ENCODE measurements around the gene STPG4.
A peak's percentile ranks its signal among the peaks of the same experiment; 100 is the strongest.

Gene STPG4

DNA sequence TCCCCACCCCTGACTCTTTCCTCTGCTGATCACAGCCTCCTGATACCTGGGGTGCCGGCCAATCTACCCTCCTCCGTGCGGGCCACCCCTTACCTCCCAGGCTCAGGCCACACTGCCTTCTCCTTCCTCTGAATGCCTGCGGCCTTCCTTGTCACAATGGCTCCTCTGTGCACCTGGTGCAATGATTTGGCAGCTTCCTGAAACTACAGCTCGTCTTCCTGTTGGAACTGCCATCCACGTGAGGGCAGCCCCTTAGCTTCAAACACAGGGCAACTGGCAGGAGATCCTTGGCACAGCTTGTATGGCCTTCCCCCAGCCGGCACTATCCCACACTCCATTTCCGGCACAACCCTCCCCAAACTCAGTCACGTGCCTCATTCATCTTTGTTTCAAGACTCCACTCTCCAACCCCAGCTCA, 69.0 kb downstream of the STPG4 start:
- no peak for DNase-seq

DNA sequence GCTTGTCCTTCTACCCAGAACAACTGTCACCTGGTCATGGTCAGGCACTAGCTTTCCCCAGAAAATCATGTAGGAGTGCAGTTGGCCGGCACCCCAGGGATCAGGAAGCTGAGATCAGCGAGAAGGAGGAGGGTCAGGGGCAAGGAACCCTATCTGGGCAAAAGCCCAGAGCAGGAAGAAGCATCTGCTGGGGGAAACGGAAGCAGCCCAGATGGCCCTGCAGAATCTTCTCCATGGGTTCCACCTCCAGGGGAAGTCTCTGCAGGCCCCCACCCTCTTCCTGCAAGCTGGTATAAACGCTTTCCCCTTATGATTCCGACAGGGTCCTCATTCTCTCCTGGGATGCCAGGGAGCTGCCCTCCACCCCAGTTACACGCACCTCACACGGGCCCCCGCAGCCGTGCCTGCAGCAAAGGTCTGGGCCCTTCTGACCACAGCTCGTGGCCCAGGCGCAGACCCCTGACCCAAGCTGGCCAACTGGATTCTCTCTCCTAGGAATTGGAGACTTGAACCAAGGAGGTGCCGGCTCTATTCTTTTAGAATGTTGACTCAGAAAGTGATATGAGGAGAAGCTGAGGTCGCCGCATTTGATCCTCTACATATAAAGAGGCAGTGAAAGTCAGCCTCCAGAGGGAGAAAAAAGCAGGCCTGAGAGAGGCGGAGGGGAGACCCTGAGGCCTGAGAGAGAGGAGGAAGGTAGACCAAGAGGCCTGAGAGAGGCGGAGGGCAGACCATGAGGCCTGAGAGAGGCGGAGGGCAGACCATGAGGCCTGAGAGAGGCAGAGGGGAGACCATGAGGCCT, 71.0 kb downstream of the STPG4 start:
- DNase-seq, result no peak

DNA sequence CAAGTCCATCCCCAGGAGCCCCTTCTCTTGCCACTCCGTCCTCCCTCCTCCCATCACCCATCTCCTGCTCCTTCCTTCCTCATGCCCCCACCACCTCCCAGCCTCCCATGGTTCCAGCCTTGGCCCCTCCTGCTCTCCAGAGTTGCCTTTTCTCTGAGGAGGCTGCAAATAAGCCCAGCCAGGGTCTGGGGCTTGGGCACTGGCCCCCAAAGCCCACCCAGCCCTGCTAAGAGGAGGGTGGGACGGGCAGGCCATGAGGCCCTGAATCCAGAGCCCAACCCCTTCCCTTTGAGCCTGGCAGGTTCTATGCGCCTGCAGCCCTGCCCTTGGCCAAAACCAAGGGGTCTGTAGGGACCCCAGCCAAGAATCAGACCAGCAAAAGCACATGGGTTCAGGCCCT, 71.6 kb downstream of the STPG4 start:
- no peak for DNase-seq

DNA sequence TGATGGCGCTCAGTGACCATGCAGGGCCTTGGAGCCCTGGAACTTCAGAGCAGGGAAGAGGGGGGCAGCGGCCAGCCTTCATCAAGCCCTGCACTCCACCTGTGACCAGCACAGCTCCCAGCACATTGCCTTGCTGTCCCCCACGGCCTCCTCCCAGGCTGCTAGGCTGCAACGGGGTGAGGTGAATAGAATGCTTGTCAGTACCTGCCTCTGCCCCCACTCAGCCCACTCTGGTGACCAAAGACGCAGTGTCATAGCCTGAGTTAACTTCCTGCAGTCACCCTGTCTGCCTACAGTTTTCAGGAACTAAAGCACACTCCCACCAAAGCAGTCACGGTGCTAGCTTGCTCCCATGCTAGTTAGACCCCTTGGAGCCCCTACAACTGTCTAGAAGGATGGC, 72.1 kb downstream of the STPG4 start:
- no peak for DNase-seq

DNA sequence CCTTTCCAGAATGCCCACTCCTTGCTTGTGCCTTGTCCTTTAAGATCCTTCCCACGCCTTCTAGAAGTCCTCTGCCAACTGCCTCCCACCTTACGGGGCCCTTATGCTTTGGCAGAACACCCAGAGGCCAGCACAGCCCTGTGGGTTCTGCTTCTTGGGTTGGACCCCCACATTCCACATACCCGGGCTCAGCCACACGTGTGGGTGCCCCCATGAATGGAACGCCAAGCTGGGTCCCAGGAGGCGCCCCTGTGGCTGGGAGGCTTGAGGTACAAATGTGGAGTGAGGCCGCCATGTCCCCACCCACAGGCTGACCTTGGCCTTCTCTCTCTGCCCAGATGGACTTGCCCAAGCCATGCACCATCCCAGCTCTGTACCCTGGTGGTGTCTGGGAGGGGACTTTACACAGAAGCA, 74.2 kb downstream of the STPG4 start:
- no peak for DNase-seq

DNA sequence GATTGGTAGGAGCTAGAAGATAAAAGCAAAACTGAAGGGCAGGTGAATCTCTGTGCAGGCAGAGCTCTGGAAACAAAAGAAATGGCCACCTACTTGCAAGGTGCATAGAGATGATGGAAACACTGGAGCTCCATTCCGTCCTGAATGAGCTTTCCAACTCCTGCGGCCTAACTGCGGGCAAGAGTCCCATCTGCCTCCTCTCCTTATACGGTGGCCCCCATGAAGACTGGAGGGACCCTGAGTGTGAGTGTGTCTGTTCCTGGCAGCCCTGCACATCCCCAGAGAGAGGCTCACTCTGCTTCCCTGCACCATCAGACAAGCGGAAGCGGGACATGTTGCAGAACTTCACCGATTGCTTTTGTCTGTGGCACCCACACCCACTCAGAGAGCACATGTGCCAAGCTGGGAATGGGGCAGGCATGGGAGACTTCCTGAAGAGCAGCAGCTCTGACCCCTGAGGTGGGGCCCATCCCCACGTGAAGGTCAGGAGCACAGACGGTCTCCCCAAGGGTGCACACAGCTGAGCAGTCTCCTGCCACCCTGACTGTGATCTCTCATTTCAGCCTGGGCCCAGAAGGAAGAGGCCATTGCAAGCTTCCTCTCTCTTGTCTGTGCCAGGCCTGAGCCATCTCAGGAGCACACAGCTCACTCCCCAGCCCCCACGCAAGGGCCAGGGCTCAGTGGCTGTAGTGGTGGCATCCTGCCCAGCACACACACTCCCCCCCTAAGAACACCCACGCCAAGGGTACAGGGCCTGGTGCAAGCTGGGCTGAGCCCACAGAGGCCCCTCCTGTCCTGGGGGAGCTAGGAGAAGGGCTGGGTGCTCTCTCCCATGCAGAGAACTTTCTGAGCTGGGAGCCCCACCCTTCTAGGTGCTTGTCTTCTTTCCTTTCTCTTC, 75.3 kb downstream of the STPG4 start:
- no peak for DNase-seq

DNA sequence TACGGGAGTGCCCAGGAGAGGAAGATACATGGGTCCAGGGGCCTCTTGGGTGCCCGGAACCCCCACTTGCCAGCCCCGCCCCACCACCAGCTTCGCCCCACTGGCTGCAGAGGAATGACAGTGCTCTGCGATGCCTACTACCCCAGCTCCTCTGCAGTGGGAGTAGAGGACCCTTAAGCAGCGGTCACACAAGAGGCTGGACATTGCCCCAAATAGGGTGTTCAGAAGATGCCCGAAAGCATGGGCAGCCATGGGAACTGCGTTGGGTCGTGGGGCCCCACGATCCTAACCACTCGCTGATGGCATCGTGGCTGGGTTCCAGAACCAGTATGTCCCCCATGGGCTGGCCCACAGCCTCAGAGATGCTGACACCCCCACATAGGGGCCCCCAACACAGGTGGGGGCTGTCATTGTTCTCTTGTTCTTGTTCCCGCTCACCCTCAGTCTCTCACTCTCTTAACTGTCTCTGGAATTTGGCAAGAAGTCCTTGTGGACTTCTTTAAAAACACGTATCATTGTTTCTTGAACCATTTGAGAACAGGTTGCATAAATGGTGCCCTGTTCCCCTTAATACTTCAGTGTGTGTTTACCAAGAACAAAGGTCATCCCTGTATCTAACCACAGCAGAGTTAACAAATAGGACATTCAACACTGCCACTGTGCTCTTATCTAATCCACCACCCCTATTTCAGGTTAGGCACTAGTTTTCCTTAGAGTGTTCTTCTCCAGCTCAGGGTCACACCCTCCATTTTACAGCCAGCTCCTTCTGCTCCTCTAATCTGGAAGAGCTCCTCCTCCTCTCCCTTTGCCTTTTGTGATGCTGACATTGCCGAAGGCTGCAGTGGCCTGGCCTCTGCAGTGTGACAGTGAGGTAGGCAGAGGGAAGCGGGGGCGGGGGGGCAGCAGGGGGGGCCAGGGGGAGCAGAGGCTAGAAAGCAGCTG, 76.3 kb downstream of the STPG4 start:
- DNase-seq, result no peak

DNA sequence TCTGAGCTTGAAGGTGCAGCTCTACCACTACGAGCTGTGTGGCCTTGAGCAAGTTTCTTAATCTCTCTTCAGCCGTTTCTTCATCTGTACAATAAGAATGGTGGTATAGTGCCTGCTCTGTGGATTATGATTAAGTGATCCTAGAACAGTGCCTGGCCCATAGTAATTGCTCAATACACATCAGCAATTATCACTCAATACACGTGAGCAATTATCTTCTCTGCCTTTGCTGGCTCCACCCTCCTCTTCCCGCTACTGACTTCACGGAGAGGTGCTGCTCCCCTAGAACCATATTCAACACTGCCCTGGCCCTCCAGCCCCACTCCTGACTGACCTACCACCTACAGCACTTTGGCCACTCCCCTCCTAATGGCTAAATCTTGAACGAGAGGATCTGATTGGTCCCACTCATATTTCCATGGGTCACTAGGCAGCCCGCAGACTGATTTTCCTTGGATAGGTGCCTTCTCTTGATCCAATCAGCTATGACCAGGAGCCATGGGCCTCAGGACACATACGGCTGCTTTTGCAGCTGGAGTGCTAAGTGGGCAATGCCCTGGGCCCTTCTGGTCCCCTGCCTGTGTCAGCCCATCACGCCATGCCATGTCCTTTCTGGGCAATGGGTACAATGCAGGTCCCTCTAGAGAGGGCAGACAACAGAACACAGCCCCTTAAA, 77.5 kb downstream of the STPG4 start:
- DNase-seq, result no peak

DNA sequence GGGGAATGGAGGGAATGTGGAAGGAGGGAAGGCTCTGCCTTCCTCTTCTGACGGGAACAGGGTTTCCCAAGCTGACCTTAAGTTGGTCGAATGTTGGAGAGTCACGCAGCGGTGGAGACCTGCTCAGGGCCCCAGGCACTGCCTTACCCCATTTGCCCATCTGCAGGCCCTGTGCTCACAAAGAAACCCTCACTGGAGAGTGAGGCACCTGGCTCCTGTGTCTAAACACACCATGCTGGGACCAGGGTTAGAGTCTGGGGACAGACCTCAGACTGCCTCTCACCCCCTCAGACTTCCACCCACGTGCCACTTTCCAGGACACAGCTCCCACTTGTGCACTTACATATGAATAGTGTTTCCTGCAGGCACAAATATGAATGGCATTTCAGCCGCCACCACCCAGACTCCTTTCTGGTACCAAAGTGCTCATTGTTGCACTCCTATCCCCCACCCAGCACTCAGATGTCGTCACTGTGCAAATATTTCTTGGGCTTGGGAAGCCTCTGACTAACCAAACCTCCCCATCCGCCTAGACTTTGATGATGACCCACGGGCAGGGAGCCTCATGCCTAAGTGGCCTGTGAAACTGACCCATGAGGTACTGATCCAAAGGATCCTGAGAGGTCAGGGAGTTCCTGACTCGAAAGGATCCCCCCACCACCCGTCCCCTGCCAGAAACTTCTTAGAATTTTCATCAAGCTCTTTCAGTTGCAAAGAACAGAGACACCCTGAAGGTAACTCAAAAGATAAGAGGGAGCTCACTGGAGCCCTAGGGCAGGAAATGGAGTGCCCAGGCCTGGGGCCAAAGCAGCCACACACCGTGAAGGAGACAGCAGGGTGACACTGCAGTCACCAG, 78.3 kb downstream of the STPG4 start:
- DNase-seq, result no peak

DNA sequence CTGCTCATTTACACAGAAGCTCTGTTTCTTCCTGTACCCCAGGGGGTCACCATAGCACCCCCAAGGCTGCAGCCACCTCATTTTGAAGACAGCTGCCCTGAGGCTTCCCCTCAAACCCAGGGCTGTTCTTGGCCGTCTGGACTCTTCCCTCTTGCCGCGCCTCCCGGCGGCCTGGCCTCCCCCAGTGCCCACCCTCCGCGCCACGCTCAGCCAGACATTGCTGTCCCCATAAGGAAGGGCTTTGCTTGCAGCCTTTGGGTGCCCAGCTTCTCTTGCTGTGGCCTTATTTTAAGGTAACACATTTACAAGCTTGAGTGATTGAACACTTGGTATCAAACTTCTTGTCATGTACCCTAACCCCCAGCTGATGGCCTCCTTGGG, 79.0 kb downstream of the STPG4 start:
- DNase-seq, result no peak

DNA sequence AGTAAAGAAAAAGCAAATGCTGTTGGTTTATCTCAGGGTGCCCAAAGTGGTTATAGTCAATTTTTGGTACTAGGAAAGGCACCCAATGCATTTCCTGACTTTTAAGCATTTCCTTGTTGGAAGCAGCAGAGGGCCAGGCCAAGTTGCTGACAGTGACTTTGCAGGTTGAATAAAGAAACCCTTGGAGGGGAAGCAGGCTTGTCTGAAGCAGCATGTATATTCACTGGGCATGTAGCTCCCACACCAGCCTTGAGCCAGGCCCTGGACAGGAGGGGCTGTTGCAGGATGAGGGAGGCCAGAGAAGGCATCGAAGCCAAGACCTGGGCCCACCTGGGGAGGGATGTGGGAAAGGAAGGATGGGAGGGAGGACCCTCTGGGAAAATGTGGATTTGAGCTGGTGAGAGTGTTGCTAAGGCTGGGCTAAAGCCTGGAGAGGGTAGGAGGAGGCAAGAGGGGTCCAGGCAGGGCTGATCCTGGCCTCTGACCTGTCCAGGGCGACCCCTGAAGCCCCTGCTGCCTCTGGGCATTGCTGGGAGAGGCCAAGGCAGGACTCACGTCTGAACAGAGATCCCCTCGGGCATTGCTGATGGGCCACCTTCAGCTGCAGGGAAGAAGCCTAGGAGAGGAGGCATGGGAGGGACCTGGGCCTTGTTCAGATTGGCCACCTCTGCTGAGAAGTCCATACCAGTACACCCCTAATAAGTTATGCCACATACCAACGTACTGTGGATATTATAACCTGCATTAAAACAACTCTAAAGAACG, 79.6 kb downstream of the STPG4 start:
- no peak for DNase-seq

DNA sequence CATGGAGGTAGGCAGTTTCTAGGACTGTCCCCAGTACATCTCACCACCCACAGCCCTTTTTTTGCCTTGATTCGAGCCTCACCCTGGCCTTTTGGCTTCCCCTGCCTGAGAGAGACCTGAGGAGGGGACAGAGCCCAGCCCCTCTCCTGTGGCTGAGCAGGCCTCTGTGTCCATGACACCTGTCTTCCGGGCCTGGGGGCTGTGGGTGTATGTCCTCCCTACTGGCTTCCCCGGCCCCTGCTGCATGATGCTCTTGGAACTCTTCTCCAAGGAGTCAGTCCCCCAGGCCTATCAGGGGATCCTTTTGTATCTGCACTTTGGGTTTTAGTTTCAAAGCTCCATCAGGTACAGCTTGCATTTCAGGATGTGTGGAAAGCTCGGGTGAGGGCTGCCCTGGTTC, 80.4 kb downstream of the STPG4 start:
- no peak for DNase-seq

DNA sequence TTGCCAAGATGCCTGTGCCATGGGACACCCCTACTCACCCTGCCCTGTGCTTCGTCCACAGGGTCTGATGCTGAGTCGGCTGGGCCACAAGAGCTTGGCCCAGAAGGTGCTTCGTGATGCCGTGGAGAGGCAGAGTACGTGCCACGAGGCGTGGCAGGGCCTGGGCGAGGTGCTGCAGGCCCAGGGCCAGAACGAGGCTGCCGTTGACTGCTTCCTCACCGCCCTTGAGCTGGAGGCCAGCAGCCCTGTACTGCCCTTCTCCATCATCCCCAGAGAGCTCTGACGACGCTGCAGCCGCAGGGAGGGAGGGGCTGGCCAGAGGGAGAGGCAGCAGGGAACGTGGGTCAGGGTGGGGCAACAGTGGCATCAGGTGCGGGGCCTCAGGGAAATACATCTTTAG, 81.5 kb downstream of the STPG4 start:
- DNase-seq, result no peak

DNA sequence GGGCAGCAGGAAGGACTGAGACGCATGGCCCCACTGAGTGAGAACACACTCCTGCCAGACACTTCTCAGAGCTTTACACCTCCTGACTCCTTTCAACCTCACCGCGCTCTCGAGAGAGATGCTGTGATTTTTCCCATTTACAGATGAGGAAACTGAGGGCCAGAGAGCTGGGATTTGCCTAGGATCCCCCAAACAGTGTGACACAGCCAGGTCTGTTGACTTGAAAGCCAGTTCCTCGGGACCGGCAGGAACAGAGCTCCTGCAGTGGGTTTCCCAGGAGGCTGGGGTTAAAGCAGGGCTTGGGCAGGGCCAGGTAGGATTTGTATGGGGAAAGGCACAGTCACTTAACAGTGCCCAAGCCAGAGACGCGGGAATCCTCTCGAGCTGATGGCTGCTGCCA, 81.9 kb downstream of the STPG4 start:
- no peak for DNase-seq

DNA sequence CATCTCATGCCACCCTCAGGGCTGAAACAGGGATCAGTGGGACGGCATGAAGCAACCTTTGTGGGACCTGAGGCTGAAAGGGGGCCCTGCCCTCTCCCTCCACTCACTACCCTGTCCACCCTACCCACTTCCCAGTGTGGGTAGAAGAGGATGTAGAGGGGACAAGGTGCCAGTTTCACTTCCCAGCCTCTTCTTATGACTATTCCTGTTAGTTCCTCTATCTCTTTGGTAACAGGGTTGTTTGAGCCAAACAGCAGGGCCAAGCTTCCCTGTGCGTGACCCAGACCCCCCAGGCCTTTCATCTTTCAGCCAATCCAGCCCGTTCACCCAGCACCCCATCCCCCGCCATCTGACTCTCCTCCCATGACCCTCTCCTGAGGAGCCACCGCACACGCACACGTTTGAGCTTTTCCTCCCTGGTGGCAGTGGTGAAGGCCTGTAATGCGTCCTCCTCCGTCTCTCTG, 82.3 kb downstream of the STPG4 start:
- DNase-seq, result no peak

DNA sequence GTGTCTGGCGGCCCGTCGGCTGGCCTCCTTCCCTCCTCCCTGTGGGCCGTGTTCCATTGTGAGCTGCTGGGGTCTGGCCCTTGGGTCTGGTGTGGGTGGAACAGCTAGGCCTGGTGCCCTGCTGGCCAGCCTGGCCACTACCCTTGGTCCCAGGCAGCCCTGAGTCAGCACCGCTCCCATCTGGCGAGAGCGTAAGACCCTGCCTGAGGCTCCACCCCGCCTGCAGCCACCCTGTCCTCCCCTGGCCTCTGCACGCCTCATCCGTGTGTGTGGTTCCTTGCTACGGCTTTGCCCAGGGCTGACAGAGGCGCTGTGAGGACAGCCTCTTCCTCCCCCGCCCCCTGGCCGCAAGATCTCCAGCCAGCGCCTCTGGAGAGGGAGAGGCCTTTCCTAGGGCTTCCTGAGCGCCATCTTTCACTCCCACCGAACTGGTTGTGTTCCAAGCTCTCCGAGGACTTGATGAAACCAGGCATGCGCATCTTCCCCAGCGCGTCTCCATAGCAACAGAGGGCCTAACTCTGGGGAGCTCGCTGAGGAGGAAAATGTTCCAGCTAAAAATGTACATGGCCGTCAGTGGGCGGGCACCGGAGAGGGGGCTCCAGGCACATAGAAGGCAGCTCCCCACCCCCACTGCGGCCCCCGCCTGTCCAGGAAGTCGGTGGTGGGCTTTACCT, 83.0 kb downstream of the STPG4 start:
- no peak for DNase-seq

DNA sequence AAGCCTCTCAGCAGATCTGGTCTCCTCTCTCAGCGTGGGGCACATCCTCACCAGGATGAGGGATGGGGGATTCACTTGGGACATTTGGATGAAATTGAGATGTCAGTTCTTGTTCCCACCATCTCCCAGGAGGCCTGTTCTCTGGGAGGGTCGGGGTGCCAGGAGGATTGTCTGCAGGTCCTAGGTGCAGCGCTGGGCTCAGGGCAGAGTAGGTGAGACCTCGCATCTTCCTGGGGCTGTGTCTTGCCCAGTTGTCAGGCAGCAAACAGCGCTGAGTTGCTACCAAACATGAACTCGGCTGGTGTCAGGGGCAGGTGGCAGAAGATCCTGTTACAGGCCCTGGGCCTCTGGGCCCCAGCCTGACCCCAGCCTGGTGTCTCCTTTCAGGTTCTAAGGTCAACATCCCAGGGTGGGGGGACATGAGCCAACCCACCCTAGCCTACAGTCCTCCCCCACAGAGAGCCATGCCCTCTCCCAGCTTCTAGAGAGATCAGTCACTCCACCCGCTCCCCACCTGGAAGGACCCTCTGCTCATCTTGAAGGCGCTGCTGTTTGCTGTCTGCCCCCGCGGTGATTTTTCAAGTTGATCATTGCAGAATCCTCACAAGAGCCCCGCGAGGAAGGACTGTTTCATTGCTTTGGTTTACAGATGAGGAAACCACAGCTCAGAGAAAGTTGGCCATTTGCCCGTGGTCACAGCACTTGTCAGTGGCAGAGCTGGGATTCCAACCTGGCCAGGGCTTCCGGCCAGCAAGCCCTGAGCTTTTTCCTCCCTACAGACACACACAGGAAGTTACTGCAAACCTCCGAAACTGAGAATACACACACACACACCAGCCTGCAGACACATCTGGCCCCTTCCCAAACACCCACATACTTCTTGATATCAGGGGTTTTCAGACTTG, 83.9 kb downstream of the STPG4 start:
- DNase-seq, result peak; percentile 51

DNA sequence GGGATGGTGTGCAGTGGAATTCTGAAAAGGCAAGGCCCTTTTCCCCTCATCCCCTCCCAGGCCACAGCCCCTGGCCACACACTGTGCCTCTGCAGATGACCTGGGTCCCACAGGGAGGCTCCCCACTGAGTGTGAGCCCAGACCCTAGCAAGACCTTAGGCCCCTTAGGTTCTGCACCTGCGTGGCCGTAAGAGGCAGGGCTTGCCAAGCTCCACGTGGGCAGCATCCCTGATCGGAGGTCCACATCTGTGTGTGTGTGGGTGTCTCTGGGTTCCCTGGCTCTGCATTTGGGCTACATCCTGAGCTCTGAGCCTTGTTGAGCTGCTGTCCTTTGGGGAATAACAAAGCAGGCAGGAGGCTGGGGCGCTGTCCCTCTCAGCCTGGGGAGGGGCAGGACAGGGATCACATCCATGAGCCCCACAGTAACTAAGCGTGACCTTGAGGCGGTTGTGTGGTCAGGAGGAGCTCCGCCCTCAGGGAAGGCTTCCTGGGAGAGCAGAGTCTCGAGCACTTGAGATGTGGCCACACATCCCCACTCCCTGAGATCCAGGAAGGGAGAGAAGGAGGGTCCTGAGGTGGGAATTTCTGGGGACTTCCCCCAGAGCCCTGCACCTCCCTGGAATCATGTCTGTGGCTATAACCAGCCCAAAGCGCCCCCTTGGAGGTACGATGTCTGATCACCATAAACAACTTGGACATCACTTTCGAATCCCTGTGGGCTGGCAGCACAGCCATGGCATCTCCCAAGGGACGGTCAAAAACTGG, 84.8 kb downstream of the STPG4 start:
- DNase-seq, result no peak
